GM12878 (cell line): ENCODE data around the gene ZNF780B. TPM values are rescaled to one million over a fixed set of nuclear protein-coding genes. Genes with fewer than 3 reads are reported as not detected.

ENCODE experiments used
- ATAC-seq: fragments of 200-7000 bp; cut with Tn5 transposase; 3 replicates; pipeline ENCODE4 v1.9.1; 2020; ENCODE audit warnings: mild to moderate bottlenecking, moderate library complexity
- BruUV-seq: library from RNA; stranded (reverse); fragments of 400-500 nt; replicated peaks from 2 replicates; lab custom pipeline; 2021; lab: Mats Ljungman, UMichigan
- CTCF ChIA-PET: fragments of 300-600 bp; sonication (Branson Sonifier 250); formaldehyde crosslinking; extraction: SDS; loops from one replicate; lab custom pipeline; 2021; ENCODE audit warnings: inconsistent platforms; lab: Yijun Ruan, JAX
- POLR2A ChIA-PET: fragments of 350-600 bp; formaldehyde crosslinking; extraction: SDS; loops from one replicate; lab custom pipeline; 2021; ENCODE audit warnings: inconsistent platforms; lab: Charles Lee
- RAD21 ChIA-PET: fragments of 300-600 bp; sonication (Branson Sonifier 250); formaldehyde crosslinking; loops from one replicate; lab custom pipeline; 2023; ENCODE audit warnings: antibody characterized with exemption; ENCODE audit not compliant: unreplicated experiment; lab: Charles Lee
- SMC1A ChIA-PET: fragments of 300-600 bp; sonication (Branson Sonifier 250); formaldehyde crosslinking; loops from one replicate; lab custom pipeline; 2023; ENCODE audit not compliant: unreplicated experiment, uncharacterized antibody; lab: Charles Lee
- DNase-seq: peaks from one replicate; pipeline ENCODE4 v3.0.0-alpha.2; 2011; ENCODE audit warnings: low read depth, low spot score
- FAIRE-seq: peaks from 3 replicates; lab custom pipeline; 2011; peaks lifted over from hg19 to GRCh38; lab: Jason Lieb, UNC
- H2AFZ ChIP-seq: 2 replicates; pipeline ENCODE4 v1.6.0; 2011; ENCODE audit warnings: low read depth, low read length, control low read depth; ENCODE audit not compliant: control insufficient read depth
- H3K27ac ChIP-seq: 2 replicates; pipeline ENCODE4 v1.5.1; 2011; ENCODE audit warnings: control low read depth; ENCODE audit not compliant: control insufficient read depth, insufficient read depth
- H3K27me3 ChIP-seq, 2 experiments: replicated peaks in 1 of 2; 2 replicates each; pipeline versions ENCODE4 v1.6.0 to v1.6.1; 2011; ENCODE audit warnings: low read length in 1 of 2; ENCODE audit not compliant: control insufficient read depth in 2 of 2, insufficient read depth in 2 of 2
- H3K36me3 ChIP-seq, 2 experiments: 2 replicates each; pipeline ENCODE4 v1.5.1; 2011; ENCODE audit warnings: low read length in 1 of 2; ENCODE audit not compliant: control insufficient read depth in 2 of 2, insufficient read depth in 2 of 2
- H3K4me1 ChIP-seq: 2 replicates; pipeline ENCODE4 v1.6.1; 2011; ENCODE audit warnings: mild to moderate bottlenecking, low read length, moderate library complexity, mixed read lengths; ENCODE audit not compliant: control insufficient read depth, insufficient read depth
- H3K4me2 ChIP-seq: 2 replicates; pipeline ENCODE4 v1.6.0; 2011; ENCODE audit warnings: control low read depth; ENCODE audit not compliant: control insufficient read depth, insufficient read depth
- H3K4me3 ChIP-seq: fragments of 200-600 bp; sonication (generic); 2 replicates; pipeline ENCODE4 v1.5.1; 2016
- H3K79me2 ChIP-seq: 2 replicates; pipeline ENCODE4 v1.6.0; 2011; ENCODE audit warnings: low read length; ENCODE audit not compliant: control insufficient read depth, insufficient read depth
- H3K9ac ChIP-seq: 2 replicates; pipeline ENCODE4 v1.8.0; 2011; ENCODE audit warnings: low read length, control low read depth, mixed read lengths; ENCODE audit not compliant: control insufficient read depth, insufficient read depth
- H3K9me3 ChIP-seq: replicated peaks from 3 replicates; pipeline ENCODE4 v1.5.1; 2011; ENCODE audit warnings: mild to moderate bottlenecking, low read length; ENCODE audit not compliant: control insufficient read depth, insufficient read depth
- H4K20me1 ChIP-seq: 2 replicates; pipeline ENCODE4 v1.6.0; 2011; ENCODE audit not compliant: control insufficient read depth, insufficient read depth
- E2F8 ChIP-seq: fragments of 450-650 bp; IDR thresholded peaks from 2 replicates; pipeline ENCODE4 v1.6.1; 2018; ENCODE audit warnings: mild to moderate bottlenecking, low read depth, moderate library complexity; ENCODE audit not compliant: partially characterized antibody
- ELK1 ChIP-seq: IDR thresholded peaks from 2 replicates; pipeline ENCODE4 v1.6.1; 2012; ENCODE audit warnings: low read depth, low read length, improper control_type of control experiment
- EZH2 ChIP-seq: IDR thresholded peaks from 2 replicates; pipeline ENCODE4 v1.6.1; 2012; ENCODE audit warnings: low read depth, mild to moderate bottlenecking, control low read depth, inconsistent platforms, low read length, borderline replicate concordance; ENCODE audit not compliant: control insufficient read depth
- RFX5 ChIP-seq: IDR thresholded peaks from 2 replicates; pipeline ENCODE4 v1.6.1; 2011; ENCODE audit warnings: low read depth, low read length, improper control_type of control experiment
- TAF1 ChIP-seq: IDR thresholded peaks from 2 replicates; pipeline ENCODE4 v1.6.1; 2011; ENCODE audit warnings: mild to moderate bottlenecking, low read depth, low read length, borderline replicate concordance
- ZNF687 ChIP-seq: fragments of 450-650 bp; IDR thresholded peaks from 2 replicates; pipeline ENCODE4 v1.6.1; 2017; ENCODE audit warnings: mild to moderate bottlenecking, moderate library complexity
- WGBS: methylation state at CpG from one replicate; pipeline ENCODE4 v1.1.6; 2016; ENCODE audit warnings: low lambda C conversion rate; ENCODE audit not compliant: insufficient replicate concordance, insufficient coverage; ENCODE audit errors: missing lambda C conversion rate; 5-methylcytosine and 5-hydroxymethylcytosine counted together
- in situ Hi-C: fragments of 300-500 bp; cut with MboI; formaldehyde crosslinking; loops from 9 replicates; pipeline ENCODE4 v1.14.3; 2018; ENCODE audit warnings: mixed read lengths
- intact Hi-C: fragments of 100-400 bp; cut with micrococcal nuclease; formaldehyde crosslinking; loops from one replicate; pipeline ENCODE4 v1.14.2; 2022; ENCODE audit not compliant: unreplicated experiment
- polyA plus RNA-seq, 11 experiments: library from polyadenylated mRNA; depleted of rRNA in 4 of 11; unstranded in 6 of 11; stranded (reverse) in 5 of 11; fragments of >200 nt; fragmentation: Nextera tagmentation in 4 of 11; fragmentation: Illumina TruSeq in 1 of 11; extraction: Ambion mirVana in 4 of 11; extraction: Trizol in 1 of 11; gene quantifications; 1 replicate in 1 of 11; 2 replicates in 10 of 11; pipeline versions ENCODE4 v1.2.1 to v1.2.3, GENCODE V29; 2011 to 2016; ENCODE audit warnings: inconsistent platforms in 2 of 11, missing spikeins in 2 of 11, low read depth in 1 of 11
- total RNA-seq, 4 experiments: library from RNA; depleted of rRNA in 3 of 4; stranded (reverse); fragments of >200 nt in 3 of 4; fragmentation: Illumina TruSeq in 1 of 4; extraction: Trizol in 1 of 4; gene quantifications; 2 replicates each; pipeline versions ENCODE4 v1.2.1 to v1.2.3, GENCODE V29; 2013 to 2021

Gene ZNF780B
- total and polyA plus RNA-seq, 10 of the 15 experiments (the other 5 are each of a cell fraction or from before 2014, with no cell fraction given): 7.3 to 24.0 (median 12.3) TPM

- Histone ChIP-seq H2AFZ (no peak overlapping the region), H3K4me3 (no peak overlapping the region), H3K79me2 (no peaks in the 10 kb centered on the region), H4K20me1 (no peaks in the 10 kb centered on the region), H3K9me3 (peaks cover 10% of the 10 kb centered on the region), H3K4me2 (no peak overlapping the region), H3K4me1 (no peaks in the 10 kb centered on the region), H3K36me3 (peaks cover 0 to 7% of the 10 kb centered on the region in 2 experiments; a peak in 2 of 4 replicates), H3K27me3 (no peaks in the 10 kb centered on the region), H3K27ac (no peak overlapping the region), H3K9ac (no peak overlapping the region)
- DNase-seq: no peak
- intact Hi-C loops (no loop called here), in situ Hi-C loops (no loop called here)
- no TSS peak for BruUV-seq
- TF ChIP-seq EZH2: no peak
- no peak for TF ChIP-seq TAF1
- no peak for TF ChIP-seq RFX5
- SMC1A ChIA-PET: no interaction called here
- RAD21 ChIA-PET: no interaction called here
- no peak for FAIRE-seq
- POLR2A ChIA-PET: no interaction called here
- CTCF ChIA-PET: interaction anchor here (0.6 kb wide), 1 partner anchor 65 kb away, joined by 4 read pairs; no protein-coding TSS in a partner anchor
- no peak for ATAC-seq
Measured at GRCh38 chr19:39986643-39987042, 69.4 kb downstream of the ZNF780B start.

- ChIA-PET RAD21 (no interaction called here), SMC1A (no interaction called here), CTCF (interaction anchor here (0.6 to 1.5 kb wide), 2 partner anchors 13 to 979 kb away, joined by 3 read pairs; partner anchors contain the start of gene PSMC4), POLR2A (no interaction called here)
- H3K27ac ChIP-seq: no peak overlapping the region
- WGBS: 97% methylated on average over 5 of the region's 5 CpGs
- BruUV-seq: no TSS peak
- H4K20me1 ChIP-seq: no peaks in the 10 kb centered on the region
- FAIRE-seq (no peak), ATAC-seq (no peak), DNase-seq (no peak)
- intact Hi-C loops: no loop called here
- H3K9me3 ChIP-seq: peaks cover 10% of the 10 kb centered on the region
- no peak overlapping the region for H3K4me3 ChIP-seq
- no peaks in the 10 kb centered on the region for H3K79me2 ChIP-seq
- no peak overlapping the region for H3K4me2 ChIP-seq
- peaks cover 11 to 33% of the 10 kb centered on the region in 2 experiments for H3K36me3 ChIP-seq
- H3K9ac ChIP-seq: no peak overlapping the region
- H3K4me1 ChIP-seq: no peaks in the 10 kb centered on the region
- no peak overlapping the region for H2AFZ ChIP-seq
- no peaks in the 10 kb centered on the region for H3K27me3 ChIP-seq
- in situ Hi-C loops: no loop called here
- no peak for TF ChIP-seq E2F8
- TF ChIP-seq ZNF687: no peak
- TF ChIP-seq ELK1: no peak
Measured at GRCh38 chr19:39983695-39984300, 72.2 kb downstream of the ZNF780B start.
